COLO668 (cell line): ENCODE measurements around the gene PIH1D1.

Source experiments
- DNase-seq: peaks from one replicate; lab custom pipeline; 2025; ENCODE audit not compliant: unreplicated experiment; lab: John Stamatoyannopoulos, UW

The PIH1D1 gene

GRCh38 chr19:49451430-49452181 is at the start of gene PIH1D1:
Gene PIH1D1 (minus strand): TSS chr19:49451814. CDS start chr19:49451574, 240 bp downstream.
- DNase-seq, result peak; percentile 97

GRCh38 chr19:49499030-49499670 is 47.5 kb upstream of the PIH1D1 start:
- no peak for DNase-seq

GRCh38 chr19:49498475-49498874 is 46.9 kb upstream of the PIH1D1 start:
- no peak for DNase-seq

GRCh38 chr19:49497789-49498103 is 46.1 kb upstream of the PIH1D1 start:
- DNase-seq, result no peak

- DNase-seq, result peak; percentile 57
These were observed 45.6 kb upstream of the PIH1D1 start for GRCh38 chr19:49497047-49497788.

GRCh38 chr19:49496574-49497008 is 45.0 kb upstream of the PIH1D1 start:
- no peak for DNase-seq

- DNase-seq, result no peak
These were observed 41.2 kb upstream of the PIH1D1 start for GRCh38 chr19:49492573-49493405.

GRCh38 chr19:49491804-49492572 is 40.4 kb upstream of the PIH1D1 start:
- DNase-seq, result no peak

GRCh38 chr19:49491030-49491803 is 39.6 kb upstream of the PIH1D1 start:
- no peak for DNase-seq

GRCh38 chr19:49490287-49491029 is 38.8 kb upstream of the PIH1D1 start:
- DNase-seq, result no peak

- DNase-seq, result no peak
These were observed 38.1 kb upstream of the PIH1D1 start for GRCh38 chr19:49489601-49490167.

GRCh38 chr19:49488863-49489537 is 37.4 kb upstream of the PIH1D1 start:
- no peak for DNase-seq

GRCh38 chr19:49488046-49488862 is 36.6 kb upstream of the PIH1D1 start:
- no peak for DNase-seq

GRCh38 chr19:49487277-49488045 is 35.8 kb upstream of the PIH1D1 start, which contains the start of gene RPL13A:
Gene RPL13A (plus strand): TSS chr19:49487608. CDS start chr19:49487630, 22 bp downstream.
- DNase-seq, result peak; percentile 99

GRCh38 chr19:49486710-49487276 is 35.2 kb upstream of the PIH1D1 start:
- DNase-seq, result no peak

GRCh38 chr19:49486232-49486631 is 34.6 kb upstream of the PIH1D1 start:
- DNase-seq, result no peak
